Sciatic nerve (tissue), 2 donors: ENCODE data around the gene PPP1R9A. TPM values are rescaled to one million over a fixed set of nuclear protein-coding genes. Genes with fewer than 3 reads are reported as not detected.

ENCODE experiments used
- ATAC-seq: fragments of 200-7000 bp; cut with Tn5 transposase; one replicate; pipeline ENCODE4 v1.9.1; 2020; ENCODE audit warnings: mild to moderate bottlenecking, moderate library complexity
- DNase-seq: peaks from one replicate; pipeline ENCODE4 v3.0.0-alpha.2; 2020; ENCODE audit warnings: low spot score
- intact Hi-C: fragments of 100-400 bp; cut with DNase I; formaldehyde crosslinking; loops from one replicate; pipeline ENCODE4 v1.14.2; 2022
- total RNA-seq: library from RNA; stranded (reverse); fragmentation: NEBNext Ultra II Directional; extraction: Animal tissue kit (Norgen Biotek cat#: 25700); gene quantifications from one replicate; pipeline ENCODE4 v1.2.1, GENCODE V29; 2021
- donor health status: DM: no; HTN: no; CAD: no.
- donor health status: DM: no; HTN: no; CAD: no.

The PPP1R9A gene
- total RNA-seq, 1 donor from 2014 or later = 47.9 TPM

DNA sequence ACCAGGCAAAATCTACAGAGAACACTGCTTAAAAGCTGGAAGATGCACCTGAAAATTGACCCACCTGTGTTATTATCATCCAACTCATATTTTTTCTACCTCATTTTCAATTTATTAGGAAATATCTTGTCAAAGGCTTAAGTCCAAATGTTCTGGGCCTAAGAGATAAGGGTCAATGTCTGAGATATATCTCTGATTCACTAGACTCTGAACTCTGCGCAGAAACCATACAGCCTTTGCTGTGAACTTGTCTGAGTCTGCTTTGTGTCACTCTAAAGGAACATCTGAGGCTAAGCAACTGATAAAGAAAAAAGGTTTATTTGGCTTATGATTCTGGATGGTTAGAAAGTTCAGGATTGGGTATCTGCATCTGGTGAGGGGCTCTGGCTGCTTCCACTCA, 413.3 kb downstream of the PPP1R9A start:
- intact Hi-C loops = no loop called here
- no peak for ATAC-seq
- DNase-seq = no peak

DNA sequence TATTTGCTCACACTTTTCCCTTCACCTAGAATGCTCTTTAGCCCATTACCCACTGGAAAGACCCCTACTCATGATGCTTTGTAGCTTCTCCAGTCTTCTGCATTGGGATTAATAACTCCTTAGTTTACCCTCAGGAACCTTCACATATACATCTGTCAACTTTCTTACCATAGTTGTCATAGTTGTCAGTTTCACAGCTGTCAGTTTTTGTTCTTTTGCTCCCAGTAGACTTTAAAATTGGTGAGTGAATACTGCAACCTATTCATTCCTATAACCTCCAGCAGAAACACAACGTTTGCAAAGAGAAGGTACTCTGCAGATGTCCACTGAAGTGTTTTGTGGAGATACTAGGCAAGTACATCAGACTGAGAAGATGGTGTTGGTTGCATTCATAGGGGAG, 414.3 kb downstream of the PPP1R9A start:
- intact Hi-C loops = no loop called here
- DNase-seq (no peak), ATAC-seq (no peak)

DNA sequence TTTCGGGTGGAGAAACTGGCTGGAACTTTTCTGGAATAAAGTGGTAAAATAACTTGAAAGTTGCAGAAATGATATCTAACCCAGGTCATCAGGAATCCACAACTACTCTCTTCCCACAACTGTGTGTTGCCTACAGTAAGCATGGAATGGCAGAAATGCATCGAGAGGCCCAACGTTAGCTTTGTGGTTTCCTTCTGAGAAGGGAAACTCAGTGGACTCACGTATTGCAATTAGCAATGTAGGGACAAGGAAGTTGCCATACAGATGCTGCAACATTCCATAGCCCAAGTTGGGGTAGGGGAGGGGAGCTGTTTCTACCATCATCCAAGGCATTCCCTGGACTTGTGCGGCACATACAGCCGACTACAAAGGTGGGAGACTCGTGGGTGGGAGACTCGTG, 415.0 kb downstream of the PPP1R9A start:
- intact Hi-C loops = no loop called here
- ATAC-seq (no peak), DNase-seq (no peak)

DNA sequence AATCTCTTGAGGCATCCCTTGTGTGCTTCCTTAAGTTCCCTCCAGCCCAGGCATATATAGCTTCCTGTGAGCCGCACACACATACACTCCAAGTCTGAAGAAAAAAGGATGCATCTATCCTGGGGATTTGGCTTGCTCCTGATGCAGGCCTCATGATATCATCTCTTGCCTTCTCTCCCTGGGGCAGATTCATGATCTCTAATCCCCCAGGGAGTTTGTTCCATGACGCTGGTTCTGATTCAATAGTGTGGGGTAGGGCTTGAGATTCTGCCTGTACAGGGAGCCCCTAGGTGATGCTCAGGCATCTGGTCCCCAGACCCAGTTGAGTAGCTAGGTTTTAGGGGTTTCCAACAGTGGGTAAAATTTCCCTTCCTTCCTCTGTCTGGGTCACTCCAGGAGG, 415.5 kb downstream of the PPP1R9A start:
- DNase-seq (no peak), ATAC-seq (no peak)
- intact Hi-C loops = no loop called here

DNA sequence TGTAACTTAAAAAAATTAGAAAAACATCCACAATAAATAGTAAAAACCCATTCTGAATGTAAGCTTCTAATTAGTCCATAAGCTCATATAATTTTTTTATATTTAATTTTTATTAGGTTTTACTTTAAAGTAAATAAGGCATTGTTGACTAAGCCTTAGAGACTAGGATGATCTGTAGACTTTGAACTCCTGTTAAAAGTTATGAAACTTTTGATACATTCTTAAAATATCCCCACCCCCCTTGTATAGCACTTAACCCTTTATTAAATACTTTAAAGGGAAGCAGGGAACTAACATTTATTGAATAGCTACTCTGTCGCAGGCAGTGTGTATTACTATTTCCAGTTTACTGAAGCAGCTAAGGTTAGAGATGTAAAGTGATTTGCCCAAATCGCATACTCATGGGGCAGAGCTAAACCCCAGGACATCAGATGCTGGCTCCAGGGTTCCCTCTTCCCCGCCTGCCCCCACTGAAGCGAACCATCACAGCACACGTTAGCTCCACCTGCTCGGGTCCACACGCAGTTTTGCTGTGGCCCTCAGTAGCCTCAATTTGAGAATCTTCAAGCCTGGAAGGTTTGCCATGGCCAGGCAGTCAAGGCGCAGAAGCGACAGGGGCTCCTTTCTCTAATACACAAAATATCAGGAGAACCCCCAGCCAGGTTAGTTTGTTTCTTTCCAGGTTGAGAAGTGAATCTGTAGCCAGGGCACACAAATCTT, 416.2 kb downstream of the PPP1R9A start:
- DNase-seq = no peak
- intact Hi-C loops = no loop called here
- no peak for ATAC-seq

DNA sequence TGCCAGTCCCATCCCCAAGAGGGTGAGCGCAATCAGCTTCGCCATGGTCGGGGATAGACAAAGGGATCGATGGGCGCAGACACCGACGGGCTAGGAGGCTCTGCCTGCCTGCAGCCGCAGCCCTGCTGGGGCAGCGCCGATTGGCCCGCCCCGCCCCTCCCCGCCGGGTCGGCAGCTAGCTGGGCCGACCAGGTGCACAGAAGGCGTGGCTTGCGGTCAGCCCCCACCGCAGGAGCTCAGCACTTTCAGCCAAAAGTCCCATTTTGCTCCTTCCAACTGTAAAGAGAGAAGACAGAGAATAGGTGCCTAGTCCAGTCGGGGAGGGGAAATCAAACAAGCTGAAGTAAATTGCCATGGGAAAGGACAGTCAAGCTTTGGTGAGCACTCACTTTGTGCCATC, 417.0 kb downstream of the PPP1R9A start, which contains the start of gene PON1:
Gene PON1, minus strand, starts transcription at position 102 of the 400 bp plus-strand sequence. Its CDS starts 57 bp downstream, at position 45.
- intact Hi-C loops = no loop called here
- DNase-seq = no peak
- no peak for ATAC-seq

DNA sequence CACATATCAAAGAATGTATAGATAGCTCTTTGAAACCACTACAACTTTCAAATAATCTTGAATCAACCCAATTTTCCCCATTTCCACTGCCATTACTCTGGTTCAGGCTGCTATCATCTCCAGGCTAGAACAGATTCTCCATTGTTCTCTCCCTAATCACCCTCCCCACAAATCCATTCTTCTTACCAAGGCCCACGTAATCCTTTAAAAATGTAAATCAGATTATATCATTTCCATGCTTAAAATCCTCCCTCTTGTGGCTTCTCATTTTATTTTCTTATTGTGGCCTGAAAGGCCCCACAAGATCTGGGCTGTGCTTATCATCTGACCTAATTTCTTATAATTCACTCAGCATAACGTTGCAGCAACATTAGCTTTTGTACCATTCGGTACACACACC, 420.0 kb downstream of the PPP1R9A start:
- intact Hi-C loops = no loop called here
- ATAC-seq = no peak
- DNase-seq = no peak

DNA sequence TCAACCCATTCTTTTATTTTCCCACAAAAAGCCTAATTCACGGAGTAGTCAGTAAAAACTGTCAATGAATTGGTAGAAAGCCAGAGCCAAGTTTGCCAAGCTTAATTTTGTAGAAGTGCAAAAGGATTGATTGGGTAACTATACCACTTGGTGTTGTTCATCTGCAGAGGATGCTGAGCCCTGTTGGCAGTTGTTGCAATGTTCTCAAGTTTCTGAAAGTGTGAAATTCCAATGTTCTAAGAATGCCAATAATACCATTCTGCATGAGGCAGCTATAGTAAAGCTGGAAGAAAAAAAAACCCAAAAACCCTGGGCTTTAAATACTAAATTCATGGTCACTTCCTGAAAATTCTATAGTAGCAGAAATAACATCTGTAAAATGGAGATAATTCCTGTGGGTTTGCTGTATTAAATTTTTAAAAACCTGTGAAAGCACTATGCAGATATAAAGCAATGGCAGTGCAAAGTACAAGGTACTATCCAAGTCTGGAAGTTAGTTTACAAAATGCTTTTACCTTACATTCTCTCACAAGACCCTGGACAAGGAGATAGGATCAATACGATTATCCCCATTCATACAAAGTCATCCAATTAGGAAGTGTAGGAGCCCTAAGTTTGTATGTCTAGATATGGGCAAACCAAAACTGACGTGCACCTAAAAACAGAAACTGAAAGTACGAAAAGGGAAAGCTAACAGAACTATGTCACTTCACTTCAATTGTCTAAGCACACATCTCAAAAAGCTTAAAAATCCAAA, 423.0 kb downstream of the PPP1R9A start:
- DNase-seq (no peak), ATAC-seq (no peak)
- intact Hi-C loops = no loop called here

DNA sequence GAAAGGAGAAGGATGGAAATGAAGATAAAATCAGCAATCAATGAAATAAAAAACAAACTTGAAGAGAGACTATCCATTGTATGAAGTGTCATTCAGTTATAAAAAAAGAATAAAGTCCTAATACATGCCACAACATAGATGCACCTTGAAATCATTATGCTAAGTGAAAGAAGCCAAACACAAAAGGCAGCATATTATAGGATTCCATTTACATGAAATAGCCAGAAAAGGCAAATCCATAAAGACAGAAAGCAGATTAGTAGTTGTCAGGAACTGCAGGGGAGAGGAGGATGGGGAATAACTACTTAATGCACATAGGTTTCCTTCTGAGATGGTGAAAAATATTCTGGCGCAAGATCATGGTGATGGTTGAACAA, 423.6 kb downstream of the PPP1R9A start:
- no peak for DNase-seq
- intact Hi-C loops = no loop called here
- ATAC-seq = no peak

DNA sequence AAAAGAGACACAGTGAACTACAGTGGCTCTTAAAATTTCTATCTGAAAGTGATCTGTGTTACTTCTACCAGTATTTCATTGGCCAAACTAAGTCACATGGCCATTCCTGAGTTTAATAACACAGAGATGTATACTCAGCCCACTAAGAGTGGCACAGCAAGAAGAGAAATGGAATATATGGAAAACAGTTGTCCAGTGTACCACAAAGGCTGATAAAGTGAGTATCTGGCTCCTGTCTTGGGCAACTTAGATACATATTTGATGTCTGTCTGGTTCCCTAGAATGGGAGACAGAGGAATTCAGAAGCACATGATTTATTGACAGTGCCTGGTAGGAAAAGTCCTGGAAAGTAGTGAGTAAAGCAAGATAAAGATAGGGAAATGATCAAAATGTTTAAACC, 427.1 kb downstream of the PPP1R9A start:
- intact Hi-C loops = no loop called here
- DNase-seq (no peak), ATAC-seq (no peak)

DNA sequence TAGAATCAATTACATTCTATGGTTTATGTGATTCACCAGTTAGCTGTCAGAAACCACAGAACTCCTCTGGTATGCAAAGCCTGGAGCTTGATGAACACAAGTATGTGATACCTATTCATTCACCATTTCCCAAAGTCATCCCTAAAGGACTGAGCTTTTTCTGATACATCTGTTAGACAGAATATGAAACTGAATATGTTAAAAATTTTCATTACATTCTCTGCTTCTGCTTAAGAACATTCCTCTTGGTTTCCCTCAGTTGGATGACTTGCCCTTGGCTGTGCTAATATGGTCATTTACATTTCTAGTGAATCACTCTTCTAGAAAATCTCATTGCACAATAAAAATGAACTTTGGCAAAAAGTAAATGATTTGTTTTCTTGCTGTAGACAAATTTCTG, 427.7 kb downstream of the PPP1R9A start:
- ATAC-seq (no peak), DNase-seq (no peak)
- intact Hi-C loops = no loop called here

DNA sequence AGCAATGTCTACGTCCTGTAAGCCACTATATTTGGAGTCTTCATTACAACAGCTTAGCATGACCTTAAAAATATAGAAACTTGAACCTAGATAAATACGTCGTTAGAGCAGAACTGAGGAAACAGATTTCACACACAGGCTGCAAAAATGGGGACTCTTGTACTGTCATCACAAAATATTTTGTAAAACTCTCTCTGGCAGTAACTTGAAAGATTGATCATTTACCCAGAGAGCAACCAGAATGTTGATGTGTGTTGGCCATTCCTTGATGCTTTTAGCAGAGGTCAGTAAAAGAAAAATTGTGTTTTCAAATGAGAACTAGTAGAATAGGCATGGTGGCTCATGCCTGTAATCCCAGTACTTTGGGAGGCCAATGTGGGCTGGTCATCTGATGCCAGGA, 431.4 kb downstream of the PPP1R9A start:
- ATAC-seq = no peak
- DNase-seq = no peak
- intact Hi-C loops = no loop called here

DNA sequence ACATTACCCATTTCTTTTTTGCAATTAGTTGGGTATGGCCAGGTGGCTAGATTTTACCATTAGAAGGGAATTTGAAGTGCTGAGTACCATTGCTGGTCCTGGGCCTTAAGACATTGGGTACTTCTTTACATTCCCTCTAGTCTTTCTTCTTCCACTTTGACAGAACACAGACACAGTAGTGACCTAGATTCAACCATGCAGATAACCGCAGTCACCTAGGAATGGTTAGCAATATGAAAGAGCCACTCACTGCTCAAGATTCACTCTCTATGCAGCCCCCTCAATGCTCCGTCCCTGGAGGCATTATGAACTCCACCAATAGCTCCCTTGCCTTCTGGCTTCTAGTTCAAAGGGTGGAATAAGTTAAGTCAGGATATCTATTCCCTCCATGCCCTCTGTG, 433.1 kb downstream of the PPP1R9A start:
- DNase-seq (no peak), ATAC-seq (no peak)
- intact Hi-C loops = no loop called here

DNA sequence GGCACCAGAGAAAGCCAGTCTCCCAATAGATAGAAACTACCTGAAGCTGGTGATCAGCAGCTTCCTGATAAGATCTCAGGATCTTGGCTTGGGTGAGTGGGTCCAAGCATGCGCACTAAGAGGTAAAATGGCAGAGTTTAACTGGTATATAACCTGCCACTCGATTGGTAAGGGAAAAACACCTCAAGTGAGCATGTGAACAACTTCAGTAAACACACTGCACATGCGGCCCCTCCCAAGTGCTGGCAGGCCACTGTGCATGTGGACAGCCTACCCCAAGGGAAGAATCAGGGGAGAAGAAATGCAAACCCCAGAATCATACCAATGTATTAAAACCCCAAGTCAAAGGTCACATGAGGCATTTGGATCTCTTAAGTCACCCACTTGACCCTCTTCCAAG, 434.6 kb downstream of the PPP1R9A start:
- ATAC-seq (no peak), DNase-seq (no peak)
- intact Hi-C loops = no loop called here

DNA sequence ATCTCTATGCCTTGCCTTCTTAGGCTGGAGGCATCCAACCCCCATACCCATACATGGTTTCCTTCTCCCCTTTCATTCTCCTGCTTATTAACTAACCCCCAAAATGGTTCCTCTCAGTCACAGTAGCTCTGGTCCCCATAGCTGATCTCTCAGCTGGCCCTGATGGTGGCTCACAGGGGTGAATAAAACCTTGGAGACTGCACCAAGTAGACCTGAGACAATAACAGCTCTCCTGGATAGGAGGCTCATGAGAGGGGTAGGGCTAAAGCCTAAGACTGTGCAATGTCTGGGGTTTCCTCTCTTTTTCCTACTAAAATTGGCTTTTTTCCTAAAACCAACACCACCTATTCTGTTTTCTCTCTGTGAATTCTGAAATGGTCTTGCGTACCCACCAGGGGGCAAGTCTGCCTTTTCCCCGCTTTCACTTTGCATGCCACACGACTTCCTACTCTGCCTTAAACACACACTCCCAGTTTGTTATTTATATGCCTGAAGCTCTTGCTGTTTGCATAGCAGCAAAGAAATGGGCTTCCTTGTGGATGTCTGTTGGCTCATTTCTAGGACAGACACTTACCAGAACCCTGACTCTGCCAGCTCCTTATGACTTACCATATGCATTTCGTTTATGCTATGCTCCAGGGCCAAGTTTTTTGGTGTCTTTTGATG, 435.4 kb downstream of the PPP1R9A start:
- intact Hi-C loops = no loop called here
- ATAC-seq = no peak
- DNase-seq = no peak
